HG03439 (cell line): ENCODE results near the gene AGAP1.

ENCODE experiments used
- ATAC-seq: cut with Tn5 transposase; IDR thresholded peaks from one replicate; pipeline ENCODE4 v1.9.1; 2021; ENCODE audit warnings: mild to moderate bottlenecking, moderate library complexity; ENCODE audit not compliant: unreplicated experiment

The AGAP1 gene

GRCh38 chr2:235968616-235969324 lies 474.9 kb downstream of the AGAP1 start:
- ATAC-seq: no peak

- no peak for ATAC-seq
Observed at GRCh38 chr2:235970204-235971040, 476.6 kb downstream of the AGAP1 start.

DNA sequence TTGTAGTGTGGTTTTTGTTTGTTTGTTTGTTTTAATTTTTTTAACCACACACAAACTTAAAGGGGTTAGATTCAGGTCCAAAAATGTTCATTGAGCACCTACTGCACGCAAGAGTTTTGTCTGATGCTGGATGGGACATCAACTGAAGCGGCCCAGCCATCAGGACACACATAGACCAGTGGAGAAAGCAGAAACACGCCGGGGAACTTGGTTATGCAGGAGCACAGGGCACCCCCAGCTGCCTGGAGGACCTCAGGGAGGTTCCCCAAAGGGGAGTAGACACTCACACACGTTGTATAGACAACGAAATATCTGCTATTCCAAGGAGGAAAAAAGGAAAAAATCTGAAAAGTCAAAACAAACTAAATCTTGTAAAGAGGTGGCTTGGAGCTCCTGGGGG lies 482.7 kb downstream of the AGAP1 start:
- ATAC-seq: no peak

DNA sequence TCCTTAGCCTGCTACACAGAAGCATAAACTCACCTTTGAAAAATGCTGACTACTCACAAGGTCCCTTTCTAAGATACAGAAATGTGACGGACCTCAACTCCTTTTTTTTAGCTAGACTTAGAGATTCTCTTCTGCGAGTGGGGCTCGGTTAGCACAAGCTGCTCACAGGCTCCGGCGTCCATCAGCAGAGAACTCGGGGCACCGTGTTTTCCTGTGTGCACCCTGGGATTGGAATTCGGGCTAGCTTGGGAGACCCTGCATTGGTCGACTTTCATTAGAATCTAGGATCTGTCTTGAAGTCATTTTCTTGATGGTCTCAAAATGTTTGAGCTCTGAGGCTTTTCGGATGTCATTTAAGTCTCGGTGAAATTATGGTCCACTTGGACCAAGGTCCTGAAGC lies 483.1 kb downstream of the AGAP1 start:
- ATAC-seq: no peak

DNA sequence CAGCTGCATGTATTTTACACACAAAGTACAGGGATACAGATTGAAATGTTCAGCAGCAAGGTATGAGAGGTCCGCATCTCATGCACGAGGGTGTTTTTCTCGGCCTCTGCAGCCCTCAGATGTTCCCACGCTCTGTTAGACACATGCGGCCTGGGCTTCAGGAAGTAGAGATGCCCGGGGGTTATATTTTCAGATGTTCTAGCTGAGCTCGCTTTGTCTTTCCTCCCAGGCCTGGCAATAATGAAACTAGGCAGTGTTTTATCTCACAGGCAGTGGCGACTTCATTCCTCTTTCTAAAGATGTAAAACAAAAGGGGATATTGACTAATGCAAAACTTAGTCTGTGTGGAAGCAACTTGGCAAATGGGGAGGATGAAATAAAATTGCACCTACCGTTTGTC lies 483.6 kb downstream of the AGAP1 start:
- ATAC-seq: no peak

DNA sequence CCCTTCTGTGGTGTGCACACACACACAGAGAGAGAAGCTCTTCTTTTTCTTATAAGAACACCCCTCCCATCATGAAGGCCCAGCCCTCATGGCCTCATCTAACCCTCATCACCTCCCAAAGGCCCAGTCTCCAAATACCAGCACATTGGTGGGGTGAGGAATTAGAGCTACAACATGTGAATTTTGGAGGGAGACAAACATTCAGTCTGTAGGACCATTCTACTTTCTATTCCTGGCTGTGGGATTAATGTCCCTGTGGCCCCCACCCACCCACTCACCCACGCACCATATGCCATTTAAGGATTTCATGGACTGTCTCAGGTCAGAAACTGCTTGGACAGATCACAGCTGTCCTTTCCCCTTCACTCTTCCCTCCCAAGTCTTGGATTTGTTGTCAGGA lies 484.2 kb downstream of the AGAP1 start:
- no peak for ATAC-seq

DNA sequence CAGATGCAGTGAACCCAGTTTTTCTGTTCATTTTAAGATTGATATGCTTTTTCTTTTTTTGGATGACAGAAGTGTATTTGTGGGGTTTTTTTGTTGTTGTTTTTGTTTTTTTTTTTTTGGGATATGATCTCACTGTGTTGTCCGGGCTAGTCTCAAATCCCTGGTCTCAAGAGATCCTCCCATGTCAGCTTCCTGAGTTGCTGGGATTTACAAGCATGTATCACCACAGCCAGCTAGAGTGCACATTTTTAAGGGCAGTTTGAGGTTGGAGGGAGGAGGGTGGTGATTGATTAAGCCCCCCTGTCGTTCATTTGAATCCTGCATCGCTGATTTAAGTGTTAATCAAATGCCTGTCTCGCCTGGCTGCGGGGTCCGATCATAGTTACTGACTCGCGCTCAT lies 485.2 kb downstream of the AGAP1 start:
- no peak for ATAC-seq

- no peak for ATAC-seq
Observed at GRCh38 chr2:235979753-235980435, 486.1 kb downstream of the AGAP1 start.

DNA sequence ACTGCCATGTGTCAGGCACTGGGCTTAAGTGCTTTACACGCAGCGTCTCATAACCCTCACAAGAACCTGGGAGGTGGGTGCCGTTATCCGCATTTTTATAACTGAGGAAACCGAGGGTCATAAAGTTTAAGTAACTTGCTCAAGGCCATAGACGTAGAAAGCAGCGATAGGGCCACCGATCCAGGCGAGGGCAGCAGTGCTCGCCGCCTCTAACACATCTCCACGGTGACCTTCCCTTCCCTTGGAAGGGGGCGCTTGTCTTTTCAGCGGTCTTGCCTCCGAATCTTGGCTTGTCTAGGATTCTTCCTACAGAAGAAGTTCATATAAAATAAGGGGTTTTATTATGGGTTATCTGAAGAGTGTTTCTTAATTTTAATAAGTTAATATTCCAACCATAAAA lies 487.8 kb downstream of the AGAP1 start:
- no peak for ATAC-seq

- no peak for ATAC-seq
Observed at GRCh38 chr2:235983016-235983415, 489.2 kb downstream of the AGAP1 start.

- ATAC-seq: no peak
Observed at GRCh38 chr2:235984552-235984951, 490.7 kb downstream of the AGAP1 start.

DNA sequence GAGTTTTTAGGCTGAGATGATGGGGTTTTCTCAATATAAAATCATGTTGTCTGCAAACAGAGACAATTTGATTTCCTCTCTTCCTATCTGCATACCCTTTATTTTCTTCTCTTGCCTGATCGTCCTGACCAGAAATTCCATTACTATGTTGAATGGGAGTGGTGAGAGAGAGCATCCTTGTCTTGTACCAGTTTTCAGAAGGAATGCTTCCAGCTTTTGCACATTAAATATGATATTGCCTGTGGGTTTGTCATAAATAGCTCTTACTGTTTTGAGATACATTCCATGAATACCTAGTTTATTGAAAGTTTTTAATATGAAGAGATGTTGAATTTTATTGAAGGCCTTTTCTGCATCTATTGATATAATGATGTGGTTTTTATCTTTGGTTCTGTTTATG lies 492.5 kb downstream of the AGAP1 start:
- ATAC-seq: no peak

DNA sequence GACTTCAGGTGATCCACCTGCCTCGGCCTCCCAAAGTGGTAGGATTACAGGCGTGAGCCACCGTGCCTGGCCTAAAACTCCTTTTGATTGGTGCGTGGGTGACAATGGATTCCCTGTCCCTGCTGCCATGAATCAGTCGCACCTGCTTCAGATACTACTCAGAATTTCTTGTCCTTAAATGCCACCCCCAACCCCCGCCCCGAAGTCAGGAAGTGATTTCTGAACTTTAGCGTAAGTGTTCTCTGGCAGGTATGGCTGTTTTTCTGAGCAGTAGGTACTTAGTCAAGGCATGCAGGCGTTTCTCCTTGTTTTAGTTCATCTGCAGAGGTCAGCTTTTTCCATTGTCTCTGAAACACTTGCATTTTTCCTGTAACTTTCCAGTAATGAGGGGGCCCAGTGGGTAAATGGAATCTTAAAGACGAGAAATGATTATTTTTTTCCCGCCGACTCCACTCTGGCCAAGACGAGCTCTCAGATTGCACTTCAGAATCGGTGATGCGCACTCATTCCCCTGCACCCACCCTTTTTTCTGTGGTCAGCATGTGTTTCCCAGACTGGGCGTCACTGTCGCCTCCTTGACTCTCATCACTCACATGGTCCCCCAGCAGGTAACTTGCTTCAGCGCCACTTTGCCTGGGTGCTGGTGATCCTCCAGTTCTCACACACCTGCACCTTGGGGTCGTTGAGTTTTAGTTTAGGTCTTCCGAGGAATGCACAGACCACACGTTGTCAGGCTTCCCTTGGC lies 494.6 kb downstream of the AGAP1 start:
- ATAC-seq: no peak

GRCh38 chr2:235989591-235989990 lies 495.7 kb downstream of the AGAP1 start:
- ATAC-seq: no peak

DNA sequence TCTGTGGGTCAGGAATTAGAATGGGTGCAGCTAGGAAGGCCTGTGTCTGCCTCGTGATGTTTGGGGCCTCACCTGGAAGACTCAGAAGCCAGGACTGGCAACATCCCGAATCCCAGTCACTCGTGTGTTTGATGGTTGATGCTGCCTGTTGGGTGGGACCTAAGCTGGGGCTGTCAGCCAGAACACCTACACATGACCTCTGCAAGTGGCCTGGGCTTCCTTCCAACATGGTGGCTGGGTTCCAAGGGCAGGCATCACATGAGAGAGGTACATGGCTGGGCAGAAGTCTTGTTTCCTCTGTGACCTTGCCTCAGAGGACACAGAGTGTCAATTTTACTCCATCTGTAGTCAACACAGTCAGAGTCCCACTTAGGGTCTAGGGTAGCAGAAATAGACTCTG lies 496.5 kb downstream of the AGAP1 start:
- ATAC-seq: no peak

DNA sequence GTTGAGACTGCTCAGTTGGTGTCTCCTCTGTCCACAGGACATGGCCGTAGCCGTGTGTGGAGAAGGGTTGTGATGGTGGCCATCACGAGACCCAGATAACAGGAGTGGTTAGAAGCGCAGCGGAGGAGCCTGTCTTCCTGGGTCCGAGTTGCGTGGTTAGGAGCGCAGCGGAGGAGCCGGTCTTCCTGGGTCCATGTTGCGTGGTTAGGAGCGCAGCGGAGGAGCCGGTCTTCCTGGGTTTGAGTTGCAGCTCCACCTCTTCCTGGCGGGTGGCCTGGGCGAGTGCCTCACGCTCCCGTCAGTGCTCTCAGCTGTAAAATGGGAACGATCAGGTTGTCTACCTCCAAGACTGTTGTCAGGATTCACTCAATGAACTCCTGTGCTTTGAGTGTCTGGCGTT lies 498.2 kb downstream of the AGAP1 start:
- ATAC-seq: no peak

GRCh38 chr2:235996419-235996818 lies 502.6 kb downstream of the AGAP1 start:
- no peak for ATAC-seq

GRCh38 chr2:235999011-235999410 lies 505.2 kb downstream of the AGAP1 start:
- no peak for ATAC-seq

DNA sequence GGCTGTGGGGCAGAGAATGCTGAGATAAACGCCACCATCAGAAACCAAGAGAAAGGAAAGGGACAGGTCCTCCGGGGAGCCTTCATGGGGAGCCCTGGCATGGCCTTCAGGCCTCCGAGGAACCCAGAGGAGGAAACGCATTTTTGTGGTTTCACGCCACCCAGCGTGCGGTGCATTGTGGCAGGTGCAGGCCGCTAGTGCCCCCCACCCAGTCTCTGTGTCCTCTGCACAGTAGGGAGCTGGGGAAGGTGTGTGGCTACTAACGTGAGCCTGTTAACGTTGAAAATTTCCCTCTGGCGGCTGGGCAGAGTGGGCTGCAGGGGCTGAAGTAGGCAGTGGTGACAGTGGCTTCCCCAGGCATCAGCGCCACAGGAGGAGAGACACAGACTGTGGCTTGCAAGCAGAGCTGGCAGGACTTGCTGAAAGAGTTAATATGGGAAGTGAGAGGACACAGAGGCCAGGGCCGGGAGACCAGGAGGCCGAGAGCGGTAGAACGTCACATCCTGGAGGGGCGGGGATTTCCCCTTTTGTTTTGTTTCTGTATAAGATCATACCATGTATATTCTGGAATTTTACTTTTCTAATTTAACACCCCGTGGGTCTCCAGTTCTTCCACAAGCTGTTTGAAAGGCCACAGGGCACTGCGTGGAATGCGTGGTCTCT lies 507.5 kb downstream of the AGAP1 start:
- ATAC-seq: no peak

GRCh38 chr2:236001854-236002253 lies 508.0 kb downstream of the AGAP1 start:
- no peak for ATAC-seq

GRCh38 chr2:236008006-236008405 lies 514.2 kb downstream of the AGAP1 start:
- ATAC-seq: no peak
